Spleen (tissue), 11 donors: ENCODE measurements around the gene ADAMTS18. TPM values are rescaled to one million over a fixed set of nuclear protein-coding genes. Genes with fewer than 3 reads are reported as not detected.
"Not testable (repeated sequence)": the region's sequence is repeated elsewhere in the genome, so short reads cannot be mapped to it uniquely, and the experiment has no call there.

Experiments
- DNase-seq: peaks from one replicate; pipeline ENCODE4 v3.0.0-alpha.2; 2020
- H3K27ac ChIP-seq, 8 donors: fragments of 200-600 bp; sonication (generic) in 7 of 8; 1 replicate in 4 of 8; 2 replicates in 4 of 8; pipeline versions ENCODE4 v1.5.0 to v1.8.0; 2016 to 2021; ENCODE audit warnings: inconsistent platforms in 4 of 8, mild to moderate bottlenecking in 4 of 8, moderate library complexity in 1 of 8
- H3K27me3 ChIP-seq, 7 donors: fragments of 200-600 bp; sonication (generic) in 6 of 7; replicated peaks in 1 of 7; 1 replicate in 4 of 7; 2 replicates in 3 of 7; pipeline versions ENCODE4 v1.5.0 to v1.8.0; 2016 to 2021; ENCODE audit warnings: inconsistent platforms in 3 of 7, mild to moderate bottlenecking in 1 of 7
- H3K36me3 ChIP-seq, 6 donors: fragments of 200-600 bp; sonication (generic) in 5 of 6; 1 replicate in 4 of 6; 2 replicates in 2 of 6; pipeline versions ENCODE4 v1.5.0 to v1.8.0; 2016 to 2021; ENCODE audit warnings: inconsistent platforms in 2 of 6
- H3K4me1 ChIP-seq, 6 donors: fragments of 200-600 bp; sonication (generic) in 5 of 6; 1 replicate in 3 of 6; 2 replicates in 3 of 6; pipeline versions ENCODE4 v1.5.0 to v1.8.0; 2016 to 2021; ENCODE audit warnings: inconsistent platforms in 3 of 6
- H3K4me3 ChIP-seq, 8 donors: fragments of 200-600 bp; sonication (generic) in 7 of 8; 1 replicate in 4 of 8; 2 replicates in 4 of 8; pipeline versions ENCODE4 v1.5.0 to v1.8.0; 2016 to 2021; ENCODE audit warnings: inconsistent platforms in 4 of 8, mild to moderate bottlenecking in 4 of 8, moderate library complexity in 2 of 8
- H3K9me3 ChIP-seq, 8 donors: fragments of 200-600 bp; sonication (generic) in 7 of 8; 1 replicate in 4 of 8; 2 replicates in 4 of 8; pipeline versions ENCODE4 v1.5.0 to v1.8.0; 2016 to 2021; ENCODE audit warnings: inconsistent platforms in 4 of 8
- CTCF ChIP-seq, 11 experiments: fragments of 200-600 bp in 7 of 11; fragments of 450-650 bp in 4 of 11; sonication (generic) in 4 of 11; IDR thresholded peaks in 8 of 11; conservative IDR thresholded peaks in 3 of 11; 1 replicate in 7 of 11; 2 replicates in 4 of 11; pipeline versions ENCODE4 v1.4.0 to v1.8.0; 2016 to 2021; ENCODE audit warnings: antibody characterized with exemption in 11 of 11, inconsistent platforms in 4 of 11, mild to moderate bottlenecking in 1 of 11
- POLR2A ChIP-seq, 3 donors: fragments of 450-650 bp; IDR thresholded peaks; one replicate each; pipeline ENCODE4 v1.5.1; 2017; ENCODE audit warnings: antibody characterized with exemption in 3 of 3, mild to moderate bottlenecking in 1 of 3
- POLR2AphosphoS5 ChIP-seq, 3 donors: sonication (generic); formaldehyde crosslinking; IDR thresholded peaks; one replicate each; pipeline ENCODE4 v1.5.1; 2017; ENCODE audit warnings: antibody characterized with exemption in 3 of 3
- WGBS, 5 donors: extraction: QIAGEN DNeasy Blood & Tissue Kit in 3 of 5; methylation state at CpG; one replicate each; pipeline versions ENCODE4 v1.1.5 to v1.1.7; 2013 to 2018; 5-methylcytosine and 5-hydroxymethylcytosine counted together
- intact Hi-C: fragments of 100-400 bp; cut with DNase I; formaldehyde crosslinking; loops from one replicate; pipeline ENCODE4 v1.15.0; 2023; ENCODE audit warnings: low total_unique reads
- polyA plus RNA-seq, 3 donors: library from polyadenylated mRNA; stranded (reverse); fragments of 200-250 nt; gene quantifications; one replicate each; pipeline ENCODE4 v1.2.1, GENCODE V29; 2013
- total RNA-seq, 7 donors: library from RNA; depleted of rRNA in 3 of 7; stranded (reverse); fragments of >200 nt in 3 of 7; fragmentation: NEBNext Ultra II Directional in 4 of 7; extraction: Animal tissue kit (Norgen Biotek cat#: 25700) in 4 of 7; gene quantifications; one replicate each; pipeline versions ENCODE4 v1.1.0 to v1.2.1, GENCODE V29; 2016 to 2021
- donor health status: healthy with polysubstance abuse.
- donor health status: DM: no; HTN: no; CAD: no; lungs with moderate emphysema.
- donor health status: DM: no; HTN: no; CAD: no.
- donor health status: Bipolar disorder and iron deficiency.
- donor health status: healthy.
- donor health status: DM: no; HTN: no; CAD: no.
- donor health status: DM: yes; HTN: yes; CAD: no.

Gene ADAMTS18
- total and polyA plus RNA-seq, 10 donors: not detected

DNA sequence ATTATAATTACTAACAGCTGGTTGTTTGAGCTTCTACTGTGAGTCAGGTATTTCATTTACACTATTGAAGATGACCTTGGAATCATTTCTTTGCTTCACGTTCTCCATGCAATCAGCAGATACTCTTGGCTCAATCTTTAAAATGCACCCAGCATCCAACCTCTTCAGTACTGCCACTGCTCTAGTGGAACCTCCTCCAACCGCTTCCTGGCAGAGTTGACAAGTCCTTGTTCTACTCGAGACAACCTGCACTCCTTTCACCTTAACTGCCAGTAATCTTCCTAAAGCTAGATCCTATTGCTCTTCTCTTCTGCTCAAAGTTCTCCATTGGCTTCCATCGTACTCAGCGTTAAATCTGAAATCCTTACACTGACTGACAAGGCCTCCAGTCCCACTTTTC, 149.2 kb downstream of the ADAMTS18 start:
- TF ChIP-seq CTCF (IDR thresholded peaks at IDR 0.05 in 8 of 11, conservative IDR thresholded peaks at IDR 0.05 in 3 of 11): no peak
- TF ChIP-seq POLR2A (IDR thresholded peaks at IDR 0.05): no peak
- no peak for TF ChIP-seq POLR2AphosphoS5 (IDR thresholded peaks at IDR 0.05)
- Histone ChIP-seq H3K27me3 (no peaks in the 10 kb centered on the region), H3K36me3 (no peaks in the 10 kb centered on the region), H3K9me3 (no peaks in the 10 kb centered on the region), H3K4me1 (no peaks in the 10 kb centered on the region), H3K4me3 (no peak overlapping the region), H3K27ac (no peak overlapping the region)
- 78 to 87% (median 82%) methylated on average over 5 of the region's 5 CpGs for WGBS, 5 donors
- no peak for DNase-seq
- intact Hi-C loops: no loop called here

GRCh38 chr16:77282345-77282744, 152.5 kb downstream of the ADAMTS18 start:
- Histone ChIP-seq H3K27ac (no peak overlapping the region), H3K27me3 (no peaks in the 10 kb centered on the region), H3K4me3 (no peak overlapping the region), H3K4me1 (no peaks in the 10 kb centered on the region), H3K9me3 (no peaks in the 10 kb centered on the region), H3K36me3 (no peaks in the 10 kb centered on the region)
- DNase-seq: no peak
- TF ChIP-seq POLR2AphosphoS5 (IDR thresholded peaks at IDR 0.05): no peak
- no peak for TF ChIP-seq CTCF (IDR thresholded peaks at IDR 0.05 in 8 of 11, conservative IDR thresholded peaks at IDR 0.05 in 3 of 11)
- no peak for TF ChIP-seq POLR2A (IDR thresholded peaks at IDR 0.05)
- WGBS, 5 donors: 35 to 74% (median 66%) methylated on average over 2 of the region's 2 CpGs
- intact Hi-C loops: no loop called here

- H3K4me1 ChIP-seq, DNase-seq, H3K36me3 ChIP-seq, H3K27me3 ChIP-seq, H3K4me3 ChIP-seq, H3K9me3 ChIP-seq, H3K27ac ChIP-seq, intact Hi-C loops: not testable (repeated sequence)
- WGBS, 5 donors: 62 to 75% (median 68%) methylated on average over 8 of the region's 8 CpGs
Measured at GRCh38 chr16:77279316-77279715, 155.5 kb downstream of the ADAMTS18 start.

GRCh38 chr16:77277571-77277970, 157.3 kb downstream of the ADAMTS18 start:
- no peak overlapping the region for H3K27ac ChIP-seq
- DNase-seq: no peak
- no peaks in the 10 kb centered on the region for H3K36me3 ChIP-seq
- intact Hi-C loops: no loop called here
- no peak overlapping the region for H3K4me3 ChIP-seq
- H3K27me3 ChIP-seq: no peaks in the 10 kb centered on the region
- 80 to 87% (median 84%) methylated on average over 2 of the region's 2 CpGs for WGBS, 5 donors
- H3K4me1 ChIP-seq: no peaks in the 10 kb centered on the region
- H3K9me3 ChIP-seq: no peaks in the 10 kb centered on the region
- TF ChIP-seq CTCF (IDR thresholded peaks at IDR 0.05 in 8 of 11, conservative IDR thresholded peaks at IDR 0.05 in 3 of 11) (no peak), POLR2A (IDR thresholded peaks at IDR 0.05) (no peak), POLR2AphosphoS5 (IDR thresholded peaks at IDR 0.05) (no peak)

- Histone ChIP-seq H3K36me3 (no peaks in the 10 kb centered on the region), H3K9me3 (no peaks in the 10 kb centered on the region), H3K27ac (no peak overlapping the region), H3K4me3 (no peak overlapping the region), H3K4me1 (no peaks in the 10 kb centered on the region), H3K27me3 (no peaks in the 10 kb centered on the region)
- TF ChIP-seq CTCF (IDR thresholded peaks at IDR 0.05 in 8 of 11, conservative IDR thresholded peaks at IDR 0.05 in 3 of 11) (no peak), POLR2AphosphoS5 (IDR thresholded peaks at IDR 0.05) (no peak), POLR2A (IDR thresholded peaks at IDR 0.05) (no peak)
- 41 to 72% (median 57%) methylated on average over 2 of the region's 2 CpGs for WGBS, 5 donors
- intact Hi-C loops: no loop called here
- no peak for DNase-seq
Measured at GRCh38 chr16:77277141-77277540, 157.7 kb downstream of the ADAMTS18 start.
